NCI-H2171 treated with DMSO at 0.1 percent for 48 hours (cell line): ENCODE results near the gene ARID3B.

Source experiments
- DNase-seq: peaks from one replicate; lab custom pipeline; 2025; lab: John Stamatoyannopoulos, UW

ARID3B gene

GRCh38 chr15:74603789-74604705, 63.0 kb downstream of the ARID3B start:
- DNase-seq = no peak

GRCh38 chr15:74604983-74605794, 64.2 kb downstream of the ARID3B start:
- no peak for DNase-seq

- no peak for DNase-seq
Observed at GRCh38 chr15:74605795-74606150, 64.8 kb downstream of the ARID3B start.

GRCh38 chr15:74608786-74609185, 67.8 kb downstream of the ARID3B start:
- peak; percentile 90 for DNase-seq

- no peak for DNase-seq
Observed at GRCh38 chr15:74609938-74610301, 68.9 kb downstream of the ARID3B start.

- DNase-seq = peak; percentile 55
Observed at GRCh38 chr15:74610302-74610951, 69.4 kb downstream of the ARID3B start.

GRCh38 chr15:74611341-74611740, 70.3 kb downstream of the ARID3B start:
- DNase-seq = peak; percentile 62

GRCh38 chr15:74611834-74612233, 70.8 kb downstream of the ARID3B start:
- DNase-seq = no peak

GRCh38 chr15:74612677-74613076, 71.7 kb downstream of the ARID3B start:
- no peak for DNase-seq

GRCh38 chr15:74613089-74613952, 72.3 kb downstream of the ARID3B start:
- no peak for DNase-seq

- DNase-seq = peak; percentile 52
Observed at GRCh38 chr15:74613953-74614743, 73.1 kb downstream of the ARID3B start.

GRCh38 chr15:74614744-74615507, 73.9 kb downstream of the ARID3B start:
- DNase-seq = peak; percentile 64

- DNase-seq = peak; percentile 95
Observed at GRCh38 chr15:74615508-74616365, 74.7 kb downstream of the ARID3B start, which contains the start of gene CLK3. Gene CLK3, plus strand, starts transcription at chr15:74615836. Its CDS starts 3,361 bp downstream, at chr15:74619197.

- DNase-seq = peak; percentile 31
Observed at GRCh38 chr15:74616366-74616939, 75.4 kb downstream of the ARID3B start.

- no peak for DNase-seq
Observed at GRCh38 chr15:74616996-74617395, 76.0 kb downstream of the ARID3B start.

GRCh38 chr15:74618841-74619596, 78.0 kb downstream of the ARID3B start:
- no peak for DNase-seq

GRCh38 chr15:74619916-74620635, 79.1 kb downstream of the ARID3B start:
- DNase-seq = no peak
